ENCODE measurements around the gene TNKS1BP1.

- TF ChIP-seq GATA2 (IDR thresholded peaks at IDR 0.05; ENCODE audit: low read depth, low read length) (no peak), GATA3 (IDR thresholded peaks at IDR 0.05; ENCODE audit: low read depth, low read length) (no peak)
Measured at GRCh38 chr11:57321388-57322255, 3.1 kb downstream of the TNKS1BP1 start.

All from SH-SY5Y (cell line).